HG02981 (cell line): ENCODE measurements around the gene SOX5.

ENCODE experiments used
- ATAC-seq: cut with Tn5 transposase; IDR thresholded peaks from one replicate; pipeline ENCODE4 v1.9.1; 2021; ENCODE audit warnings: mild to moderate bottlenecking, moderate library complexity; ENCODE audit not compliant: unreplicated experiment

Gene SOX5

DNA sequence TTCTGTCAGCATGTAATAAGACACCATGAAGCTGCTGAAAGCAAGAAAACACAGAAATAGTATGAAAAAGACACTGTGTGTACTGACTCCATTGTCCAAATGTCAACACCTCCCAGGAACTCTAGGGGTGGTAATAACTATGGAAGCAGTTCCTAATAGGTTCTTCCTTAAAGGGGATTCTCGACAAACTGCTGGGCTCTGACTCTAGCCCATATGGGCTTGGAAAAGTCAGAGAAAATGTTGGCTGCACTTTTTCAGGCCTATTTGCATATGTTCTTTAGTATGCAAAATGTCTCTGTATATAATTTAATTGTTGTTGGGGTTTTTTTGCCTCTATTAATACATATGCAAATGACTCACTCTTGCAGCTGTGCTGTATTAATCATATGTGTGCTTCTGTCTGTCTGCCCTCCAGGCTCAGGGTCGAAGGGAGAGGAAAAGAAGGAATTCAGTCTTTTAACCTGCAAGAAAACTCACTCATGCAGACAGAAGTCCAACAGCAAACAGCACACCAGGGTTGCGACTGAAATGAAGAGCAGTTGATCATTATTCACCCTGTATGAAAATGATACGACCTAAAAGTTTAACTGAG, 317.6 kb downstream of the SOX5 start:
- no peak for ATAC-seq

DNA sequence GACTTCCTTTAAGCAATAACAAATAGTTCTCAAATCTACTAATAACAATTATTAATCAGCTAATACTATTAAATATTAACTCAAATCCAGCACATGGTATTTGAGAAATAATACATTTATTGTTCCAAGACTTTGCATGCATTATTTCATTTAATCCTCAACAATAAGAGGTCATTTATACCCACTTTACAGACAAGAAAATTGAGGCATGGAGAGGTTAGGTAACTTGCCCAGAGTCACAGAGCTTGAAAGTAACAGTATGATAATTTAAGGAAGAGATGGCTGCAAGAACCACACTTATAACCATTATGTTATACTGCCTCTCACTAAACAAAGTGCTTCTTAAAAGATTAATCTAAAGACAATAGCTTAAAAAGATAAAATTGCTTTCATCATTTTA, 318.9 kb downstream of the SOX5 start:
- no peak for ATAC-seq

DNA sequence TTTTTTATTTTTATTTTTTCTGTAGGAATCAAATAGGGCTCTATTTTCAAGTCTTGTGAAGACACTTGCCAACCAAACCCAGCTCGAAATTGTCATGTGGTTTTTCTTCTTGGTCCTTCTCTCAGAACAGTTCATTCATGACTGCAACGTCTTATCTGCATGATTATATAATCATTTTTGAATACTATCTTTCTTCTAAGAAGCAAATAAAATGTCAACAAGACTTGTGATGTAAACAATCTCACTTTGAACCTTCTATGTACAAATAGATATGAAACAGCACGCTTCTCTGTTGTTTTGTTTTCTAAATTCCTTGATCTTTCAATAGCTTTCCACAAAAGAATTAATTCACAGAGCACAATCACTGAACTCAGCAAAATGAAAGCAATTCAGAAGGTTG, 320.7 kb downstream of the SOX5 start:
- ATAC-seq: no peak

DNA sequence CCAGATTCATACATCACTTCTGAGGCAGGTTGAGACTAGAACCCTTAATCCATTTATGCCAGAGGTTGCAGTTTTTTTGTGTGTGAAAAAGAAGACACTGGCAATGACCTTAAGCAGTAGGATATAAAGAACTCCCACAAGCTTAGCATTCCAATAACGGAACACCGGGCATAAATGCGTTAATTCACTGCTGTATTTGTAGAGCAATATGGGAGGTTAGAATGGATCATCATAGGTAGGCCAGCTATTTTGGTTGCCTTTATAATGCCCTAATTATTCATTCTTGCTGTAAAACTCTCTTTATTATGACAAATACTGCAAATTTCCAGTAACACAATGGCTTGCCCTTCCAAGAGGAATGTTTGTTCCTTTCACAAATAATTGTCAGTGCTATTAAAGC, 322.7 kb downstream of the SOX5 start:
- no peak for ATAC-seq

DNA sequence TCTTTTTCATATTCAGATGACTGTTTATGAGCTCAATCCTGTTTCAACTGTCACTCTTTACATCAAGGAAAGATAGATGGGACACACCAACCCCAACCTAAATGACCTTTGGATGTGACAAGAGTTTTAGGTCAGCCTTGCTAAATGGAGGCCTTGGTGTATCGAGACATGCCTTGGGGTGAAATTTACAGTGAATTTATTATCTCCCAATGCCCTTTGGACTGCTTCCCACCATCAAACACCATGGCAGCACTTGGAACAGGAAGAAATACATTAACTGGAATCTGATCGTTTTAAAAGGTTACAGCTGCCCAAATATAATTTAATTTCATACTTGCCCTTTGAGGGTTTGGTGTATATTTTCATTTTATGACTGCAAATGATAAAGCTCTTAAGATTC, 327.6 kb downstream of the SOX5 start:
- no peak for ATAC-seq

DNA sequence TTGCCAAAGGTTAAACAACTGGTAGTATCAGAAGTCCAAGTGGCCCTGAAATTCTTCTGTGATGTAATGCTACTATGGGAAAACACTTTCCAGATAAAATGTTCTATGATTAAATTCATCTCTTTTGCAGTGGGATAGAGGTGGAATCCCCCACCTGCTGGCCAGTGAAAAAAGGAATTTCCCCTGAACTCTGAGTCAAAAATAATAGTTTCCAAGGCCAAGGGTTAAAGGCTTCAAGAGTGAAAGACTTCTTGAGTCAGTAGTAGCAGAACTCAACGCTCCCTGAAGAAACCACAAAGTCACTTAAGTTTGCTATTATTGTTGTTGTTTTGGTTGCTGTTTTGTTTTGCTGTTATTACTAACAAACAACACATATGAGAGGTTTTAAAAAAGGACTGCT, 330.8 kb downstream of the SOX5 start:
- no peak for ATAC-seq

DNA sequence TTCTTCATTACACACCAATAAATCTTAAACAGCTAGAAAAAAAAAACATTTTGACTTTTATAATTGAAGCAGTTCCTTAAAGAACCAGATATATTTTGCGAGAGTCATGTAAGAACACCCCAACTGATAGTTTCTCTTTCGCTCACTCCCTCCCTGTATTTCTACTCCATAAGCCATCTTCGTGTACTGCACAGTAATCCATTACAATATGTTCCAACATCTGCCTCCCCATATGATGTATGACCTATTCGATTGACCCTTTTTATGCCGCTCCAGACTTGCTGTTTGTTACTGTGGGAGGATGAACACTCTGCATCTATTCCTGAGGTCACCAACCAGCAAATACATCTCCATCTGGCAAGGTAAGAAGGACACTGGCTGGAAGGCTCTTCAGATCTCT, 331.7 kb downstream of the SOX5 start:
- no peak for ATAC-seq

DNA sequence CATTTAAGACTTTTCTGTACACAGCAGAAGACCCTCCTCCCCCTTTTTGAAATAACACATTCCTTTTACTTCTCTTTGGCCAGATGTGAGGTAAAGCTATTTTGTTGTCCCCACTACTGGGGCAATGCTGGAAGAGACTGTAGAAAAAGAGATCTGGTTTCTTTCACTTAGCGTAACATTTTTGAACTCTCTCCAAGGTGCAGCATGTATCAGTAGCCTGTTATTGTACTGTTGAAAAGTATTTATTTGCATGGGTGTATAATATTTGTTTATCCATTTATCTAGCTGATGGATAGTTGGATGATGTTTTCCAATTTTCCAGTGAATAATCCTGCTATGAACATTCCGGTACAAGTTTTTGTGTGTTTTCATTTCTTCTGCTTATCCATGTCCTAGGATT, 335.2 kb downstream of the SOX5 start:
- no peak for ATAC-seq

DNA sequence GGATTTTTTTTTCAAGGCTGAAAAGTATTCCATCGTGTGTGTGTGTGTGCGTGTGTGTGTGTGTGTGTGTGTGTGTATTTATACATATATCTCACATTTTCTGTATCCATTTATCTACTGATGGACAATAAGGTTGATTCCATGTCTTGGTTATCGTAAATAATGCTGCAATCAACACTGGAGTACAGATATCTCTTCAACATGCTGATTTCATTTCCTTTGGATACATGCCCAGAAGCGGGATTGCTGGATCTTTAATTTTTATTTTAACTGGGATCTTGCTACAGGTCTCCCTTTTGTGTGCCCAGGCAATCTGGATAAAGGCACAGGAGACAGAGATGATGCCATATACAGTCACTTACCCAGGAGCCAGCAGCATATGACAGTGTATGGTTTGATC, 338.1 kb downstream of the SOX5 start:
- ATAC-seq: no peak

DNA sequence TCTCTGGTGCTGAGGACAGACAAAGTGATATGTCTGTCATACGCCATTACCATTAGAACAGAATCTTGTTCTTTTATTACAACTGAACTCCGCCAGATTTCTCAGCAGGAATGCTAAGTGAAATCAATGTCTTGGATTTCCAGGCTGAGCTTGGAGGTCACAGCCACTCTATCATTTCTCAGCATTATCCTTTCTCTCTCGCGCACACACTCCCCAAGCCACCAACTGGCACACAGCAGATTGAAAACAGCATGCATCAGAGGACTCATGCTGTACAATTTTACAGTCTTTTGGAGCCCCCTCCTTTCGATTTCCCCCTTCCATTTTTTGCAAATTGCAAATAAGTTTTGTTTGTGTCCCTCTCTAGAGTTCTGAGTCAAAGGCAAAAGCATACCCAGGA, 348.6 kb downstream of the SOX5 start:
- ATAC-seq: no peak

DNA sequence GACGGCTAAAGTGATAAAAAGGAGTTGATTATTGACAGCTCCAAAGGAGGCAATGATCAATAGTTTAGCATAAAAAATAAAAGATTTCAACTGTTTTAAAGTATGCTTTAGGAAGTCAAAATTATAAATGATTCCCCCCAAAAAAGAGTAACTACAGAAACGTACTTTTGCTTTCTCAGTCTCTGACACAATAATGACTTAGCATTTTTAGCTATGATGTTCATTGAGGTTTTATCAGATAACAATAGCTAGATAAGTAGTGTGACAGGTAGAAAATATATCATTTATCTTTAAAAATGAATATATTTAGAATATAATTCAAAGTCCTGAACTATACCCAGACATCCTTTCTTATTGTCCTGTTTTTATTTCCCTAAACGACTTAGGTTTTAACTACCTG, 352.9 kb downstream of the SOX5 start:
- ATAC-seq: no peak

DNA sequence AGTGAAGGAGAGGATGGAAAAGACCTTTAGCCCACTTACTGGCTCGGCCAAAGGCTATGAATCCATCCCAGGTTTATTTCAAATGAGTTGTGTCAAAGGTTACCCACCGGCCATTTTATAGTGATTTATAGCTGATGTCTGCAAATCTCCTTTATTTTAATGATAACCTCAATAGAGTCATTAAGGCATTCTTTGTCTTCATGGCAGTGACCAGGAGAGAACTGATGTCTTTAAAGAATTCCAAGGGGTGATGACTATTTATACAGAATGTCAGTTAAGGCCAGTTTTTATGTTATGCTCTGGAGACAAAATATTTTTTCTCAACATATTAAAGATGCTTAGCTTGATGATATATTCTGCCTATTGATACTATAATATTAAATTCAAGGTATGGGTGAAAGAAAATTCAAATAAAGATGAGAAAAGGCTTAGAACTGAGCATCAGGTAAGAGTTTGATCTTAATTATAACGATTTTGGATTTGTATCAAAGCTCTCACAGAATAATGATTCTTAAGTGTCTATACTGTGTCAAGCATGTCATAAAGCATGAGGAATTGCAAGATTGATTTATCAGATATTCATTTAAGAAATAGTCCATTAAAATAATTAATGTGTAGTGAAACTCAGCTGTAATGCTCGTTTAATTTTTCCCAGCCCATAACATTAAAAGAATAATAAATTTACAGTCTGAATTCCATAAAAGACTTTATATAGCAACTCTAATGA, 361.5 kb downstream of the SOX5 start:
- ATAC-seq: no peak

DNA sequence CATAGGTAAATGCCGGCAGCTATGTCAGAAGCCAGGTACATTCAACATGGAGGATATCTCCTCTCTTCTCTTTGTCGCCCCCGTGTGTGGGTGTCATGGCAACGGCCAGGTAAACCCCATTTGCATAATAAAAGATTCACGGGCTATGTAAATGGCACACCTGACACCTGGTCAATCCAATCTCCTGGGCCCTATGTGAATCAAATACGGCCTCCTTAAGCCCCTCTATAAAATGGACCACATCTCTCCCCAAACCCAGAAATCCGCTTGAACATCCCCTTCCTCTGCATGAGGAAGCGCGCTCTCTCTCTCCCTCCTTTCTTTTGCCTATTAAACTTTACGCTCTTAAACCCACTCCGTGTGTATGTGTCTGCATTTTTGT, 363.7 kb downstream of the SOX5 start:
- ATAC-seq: no peak

DNA sequence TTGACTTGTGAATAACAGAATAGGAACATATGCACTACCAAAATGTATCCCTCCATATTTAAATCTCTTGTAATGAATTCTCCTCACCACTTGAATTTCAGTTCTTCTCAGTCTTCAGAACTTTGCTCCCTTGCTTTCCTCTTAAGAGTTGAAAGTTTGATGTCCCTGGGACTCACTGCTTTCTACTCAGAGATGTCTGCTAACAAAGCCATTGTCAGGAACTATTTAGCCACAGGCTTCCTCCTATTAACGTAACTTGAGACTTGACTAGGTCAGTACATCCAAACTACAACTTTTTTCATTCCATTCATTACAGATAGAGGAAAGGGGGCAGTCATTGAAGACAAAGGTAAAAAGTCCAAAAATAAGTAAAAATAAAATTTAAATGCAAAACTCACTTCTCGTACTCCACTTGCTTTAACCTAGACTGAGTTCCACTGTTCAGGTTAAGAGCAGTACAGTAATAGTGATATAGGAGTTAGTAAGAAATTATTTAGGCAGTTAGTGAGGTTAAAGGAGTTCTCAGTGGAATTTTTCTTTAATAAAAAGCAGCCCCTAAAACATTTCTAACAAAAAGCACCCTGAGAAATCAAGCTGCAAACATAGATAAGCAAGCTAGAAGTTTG, 364.2 kb downstream of the SOX5 start:
- no peak for ATAC-seq

DNA sequence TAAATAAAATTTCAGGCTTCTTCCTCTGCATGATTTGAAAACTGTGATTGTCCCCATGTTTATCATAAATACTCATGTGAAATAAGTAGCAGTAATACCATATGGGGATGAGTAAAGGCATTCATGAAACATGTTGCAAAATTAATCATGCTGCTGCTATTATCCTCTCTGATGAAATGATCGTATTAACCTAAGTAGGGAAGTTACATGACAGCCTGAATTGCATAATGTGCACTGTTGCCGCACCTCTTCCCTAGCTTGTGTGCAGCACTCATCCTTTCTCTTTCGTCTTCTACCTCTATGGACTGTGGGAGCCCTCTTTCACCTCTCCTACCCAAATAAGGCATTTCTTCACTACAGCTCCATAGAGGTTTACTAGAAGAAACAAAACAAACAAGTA, 367.6 kb downstream of the SOX5 start:
- no peak for ATAC-seq

DNA sequence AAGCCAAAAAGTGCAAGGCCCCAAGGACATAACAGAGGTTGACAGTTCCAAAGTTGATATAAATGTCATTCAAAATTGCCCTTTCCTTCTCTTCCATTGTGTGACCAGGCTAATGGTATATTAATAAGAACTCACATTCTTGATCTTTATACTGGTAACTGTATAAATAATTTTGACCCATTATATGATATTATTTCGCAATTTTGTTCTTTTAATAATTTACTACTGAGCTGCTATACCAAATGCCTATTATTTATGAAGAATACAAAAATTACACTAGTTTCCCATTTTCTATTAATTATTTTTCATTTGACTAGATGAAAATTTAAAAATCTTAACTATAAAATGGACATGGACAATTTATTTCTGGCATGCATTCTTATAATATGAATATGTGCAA, 370.2 kb downstream of the SOX5 start:
- ATAC-seq: no peak

DNA sequence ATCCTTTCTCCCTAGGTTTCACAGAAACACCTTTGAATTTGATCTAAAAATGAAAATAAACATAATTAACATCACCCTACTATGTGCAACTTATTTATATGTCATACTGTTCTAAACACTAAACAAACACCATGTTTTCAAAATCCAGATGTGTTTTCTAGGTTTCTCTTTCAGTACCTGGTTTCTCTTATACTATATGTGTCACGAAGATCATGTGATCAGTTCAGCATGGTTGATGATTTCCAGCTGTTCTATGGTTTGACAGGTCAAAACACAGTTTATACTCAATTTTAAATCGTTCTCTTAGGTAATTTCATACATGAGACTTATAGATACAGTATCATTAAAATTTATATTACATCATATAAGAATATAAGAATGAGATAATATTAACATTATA, 373.1 kb downstream of the SOX5 start:
- peak; percentile 90 for ATAC-seq

DNA sequence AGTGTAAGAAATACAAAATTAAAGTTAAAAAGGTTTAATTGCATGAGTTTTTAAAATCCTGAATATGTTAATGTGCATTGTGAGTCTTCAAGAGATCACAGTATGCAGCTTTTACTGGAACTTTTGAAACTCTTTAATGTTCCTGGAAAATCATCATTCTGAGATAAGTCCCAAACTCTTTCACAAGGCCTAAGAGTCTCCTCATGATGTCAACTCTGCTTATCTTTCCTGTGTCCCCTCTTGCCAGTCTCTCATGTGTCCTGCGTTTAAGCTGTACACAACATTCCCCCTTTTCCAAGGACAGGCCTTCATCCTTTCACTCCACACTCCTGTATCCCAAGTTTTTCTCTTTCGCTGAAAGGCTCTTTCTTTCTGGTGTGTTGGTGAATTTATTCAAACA, 380.1 kb downstream of the SOX5 start:
- no peak for ATAC-seq

DNA sequence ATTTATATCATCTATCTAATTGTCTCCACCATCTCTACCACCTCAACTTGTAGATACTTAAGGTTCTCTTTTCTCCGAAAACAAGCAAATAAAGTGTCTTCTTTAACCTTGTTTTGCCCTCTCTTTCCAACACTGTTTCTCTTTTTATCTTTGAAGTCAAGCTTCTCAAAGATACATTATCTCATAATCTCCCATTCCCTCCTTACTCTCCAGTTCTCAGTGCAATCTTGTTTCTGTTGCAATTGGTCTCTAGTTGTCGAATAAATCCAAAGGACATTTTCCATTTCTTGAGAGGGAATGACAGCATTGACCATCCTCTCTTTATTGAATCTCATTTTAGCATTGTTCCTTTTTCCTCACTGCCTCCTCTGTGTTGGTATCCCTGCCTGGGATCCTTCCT, 383.3 kb downstream of the SOX5 start:
- ATAC-seq: no peak

DNA sequence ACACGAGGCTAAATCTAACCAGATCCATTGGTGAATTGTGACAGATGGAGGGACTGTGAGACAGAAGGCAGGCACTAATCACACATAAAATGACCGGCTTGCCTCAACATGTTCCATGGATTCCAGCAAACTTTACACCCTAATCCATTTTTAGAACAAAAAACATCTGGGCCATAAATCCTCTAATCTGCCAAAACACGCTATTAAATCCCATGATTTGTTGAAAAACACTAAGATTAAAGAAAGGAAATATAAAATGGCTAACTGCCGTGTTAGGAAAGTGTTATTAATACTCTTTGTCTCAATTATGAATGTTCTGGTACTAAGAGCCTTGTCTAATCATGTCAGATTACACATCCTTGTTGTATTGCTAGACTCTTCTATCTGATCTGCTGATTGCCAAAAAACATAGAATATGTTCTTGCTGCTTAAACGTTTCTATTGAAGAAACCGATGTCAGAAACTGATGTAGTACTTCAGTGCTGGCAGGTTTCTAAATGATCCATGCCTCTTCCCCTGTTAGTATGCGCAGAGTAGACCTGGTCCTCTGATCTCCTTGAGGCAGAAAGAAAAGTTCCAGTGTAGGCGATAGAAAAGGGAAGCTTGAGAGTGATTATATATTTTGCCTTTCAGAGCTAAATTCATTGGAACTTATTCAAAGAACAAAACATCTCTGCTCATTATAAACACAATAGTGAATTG, 384.9 kb downstream of the SOX5 start:
- ATAC-seq: no peak

DNA sequence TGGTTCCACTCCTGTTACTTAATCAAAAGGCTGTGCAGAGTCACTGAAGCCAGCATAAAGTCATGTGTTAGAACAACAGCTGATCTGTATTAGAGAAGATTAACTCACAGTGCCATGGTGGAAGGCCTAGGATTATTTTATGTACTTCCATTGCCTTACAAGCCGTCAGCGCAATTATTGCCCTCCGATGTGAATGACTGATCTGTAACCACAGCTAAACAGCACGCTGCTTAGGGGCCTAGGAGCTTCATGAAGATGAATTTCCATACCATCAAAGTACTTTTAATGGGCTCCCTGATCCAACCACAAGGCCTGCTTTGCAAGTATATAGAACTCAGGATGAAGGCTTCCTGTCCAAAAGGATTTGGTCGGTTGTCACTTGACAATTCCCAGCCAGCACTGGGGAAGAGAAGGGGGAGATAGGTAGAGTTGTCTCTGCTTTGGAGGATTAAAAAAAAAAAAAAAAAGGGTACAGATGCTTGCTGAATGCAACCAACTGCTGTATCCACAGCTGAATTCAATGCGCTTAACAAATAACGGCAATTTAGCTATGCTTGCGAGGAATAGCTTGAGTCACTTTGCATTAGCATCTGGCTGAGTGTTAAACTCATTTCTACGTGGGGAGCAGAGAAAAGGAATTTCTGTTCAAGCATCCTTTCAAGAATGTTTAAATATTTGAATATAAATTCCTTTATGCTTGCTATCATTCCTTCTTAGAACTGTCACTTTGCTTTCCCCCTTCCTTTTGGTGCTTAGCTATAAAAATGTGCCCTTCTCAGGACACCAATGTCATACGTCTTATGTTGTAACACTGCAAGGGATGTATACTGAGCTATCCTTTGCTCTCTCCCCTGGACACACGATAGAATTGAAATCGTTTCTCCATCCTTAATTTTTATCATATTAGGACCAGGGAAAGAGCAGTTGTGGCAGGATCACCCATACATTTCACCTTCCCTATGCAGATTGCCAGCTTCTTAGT, 387.8 kb downstream of the SOX5 start:
- ATAC-seq: no peak
